Ascending aorta (tissue), 2 donors: Measurements from ENCODE around the gene OR2AT4. TPM values are rescaled to one million over a fixed set of nuclear protein-coding genes. Genes with fewer than 3 reads are reported as not detected.
"Not testable (repeated sequence)": the region's sequence is repeated elsewhere in the genome, so short reads cannot be mapped to it uniquely, and the experiment has no call there.

Experiments used
- DNase-seq, 2 donors: peaks; one replicate each; pipeline ENCODE4 v3.0.0-alpha.2; 2019; ENCODE audit warnings: low spot score in 2 of 2
- H3K27ac ChIP-seq, 2 donors: fragments of 200-600 bp; sonication (generic); one replicate each; pipeline ENCODE4 v1.5.1; 2016 to 2017; ENCODE audit warnings: mild to moderate bottlenecking in 1 of 2
- H3K27me3 ChIP-seq: fragments of 200-600 bp; sonication (generic); one replicate; pipeline ENCODE4 v1.5.1; 2017
- H3K36me3 ChIP-seq, 2 donors: fragments of 200-600 bp; sonication (generic); one replicate each; pipeline ENCODE4 v1.5.1; 2016
- H3K4me1 ChIP-seq, 2 donors: fragments of 200-600 bp; sonication (generic); one replicate each; pipeline ENCODE4 v1.5.1; 2016 to 2017; ENCODE audit warnings: mild to moderate bottlenecking in 1 of 2
- H3K4me3 ChIP-seq, 2 donors: fragments of 200-600 bp; sonication (generic); one replicate each; pipeline ENCODE4 v1.5.1; 2016 to 2017; ENCODE audit warnings: mild to moderate bottlenecking in 1 of 2
- H3K9me3 ChIP-seq, 2 donors: fragments of 200-600 bp; sonication (generic); one replicate each; pipeline ENCODE4 v1.5.1; 2016
- intact Hi-C: fragments of 100-400 bp; cut with DNase I; formaldehyde crosslinking; loops from one replicate; pipeline ENCODE4 v1.15.1; 2023
- total RNA-seq: library from RNA; depleted of rRNA; stranded (reverse); fragments of >200 nt; gene quantifications from one replicate; pipeline ENCODE4 v1.1.0, GENCODE V29; 2016
- TF ChIP-seq, protein P1 (sequence below), 3 experiments: fragments of 200-600 bp in 2 of 3; fragments of 450-650 bp in 1 of 3; sonication (generic) in 2 of 3; IDR thresholded peaks; one replicate each; pipeline ENCODE4 v1.5.1; 2016 to 2019; ENCODE audit warnings: antibody characterized with exemption in 3 of 3, mild to moderate bottlenecking in 1 of 3, moderate library complexity in 1 of 3

OR2AT4 gene
- total RNA-seq, 1 donor from 2014 or later = not detected

- Histone ChIP-seq H3K9me3 (peaks cover 0 to 12% of the 10 kb centered on the region in 2 donors), H3K27ac (no peak overlapping the region), H3K4me3 (no peak overlapping the region), H3K36me3 (no peaks in the 10 kb centered on the region), H3K27me3 (no peaks in the 10 kb centered on the region), H3K4me1 (no peaks in the 10 kb centered on the region)
- intact Hi-C loops = no loop called here
- DNase-seq = no peak
- TF ChIP-seq, protein P1, sequence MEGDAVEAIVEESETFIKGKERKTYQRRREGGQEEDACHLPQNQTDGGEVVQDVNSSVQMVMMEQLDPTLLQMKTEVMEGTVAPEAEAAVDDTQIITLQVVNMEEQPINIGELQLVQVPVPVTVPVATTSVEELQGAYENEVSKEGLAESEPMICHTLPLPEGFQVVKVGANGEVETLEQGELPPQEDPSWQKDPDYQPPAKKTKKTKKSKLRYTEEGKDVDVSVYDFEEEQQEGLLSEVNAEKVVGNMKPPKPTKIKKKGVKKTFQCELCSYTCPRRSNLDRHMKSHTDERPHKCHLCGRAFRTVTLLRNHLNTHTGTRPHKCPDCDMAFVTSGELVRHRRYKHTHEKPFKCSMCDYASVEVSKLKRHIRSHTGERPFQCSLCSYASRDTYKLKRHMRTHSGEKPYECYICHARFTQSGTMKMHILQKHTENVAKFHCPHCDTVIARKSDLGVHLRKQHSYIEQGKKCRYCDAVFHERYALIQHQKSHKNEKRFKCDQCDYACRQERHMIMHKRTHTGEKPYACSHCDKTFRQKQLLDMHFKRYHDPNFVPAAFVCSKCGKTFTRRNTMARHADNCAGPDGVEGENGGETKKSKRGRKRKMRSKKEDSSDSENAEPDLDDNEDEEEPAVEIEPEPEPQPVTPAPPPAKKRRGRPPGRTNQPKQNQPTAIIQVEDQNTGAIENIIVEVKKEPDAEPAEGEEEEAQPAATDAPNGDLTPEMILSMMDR (IDR thresholded peaks at IDR 0.05) = no peak
Observed at GRCh38 chr11:75055511-75055910, 41.2 kb downstream of the OR2AT4 start.

DNA sequence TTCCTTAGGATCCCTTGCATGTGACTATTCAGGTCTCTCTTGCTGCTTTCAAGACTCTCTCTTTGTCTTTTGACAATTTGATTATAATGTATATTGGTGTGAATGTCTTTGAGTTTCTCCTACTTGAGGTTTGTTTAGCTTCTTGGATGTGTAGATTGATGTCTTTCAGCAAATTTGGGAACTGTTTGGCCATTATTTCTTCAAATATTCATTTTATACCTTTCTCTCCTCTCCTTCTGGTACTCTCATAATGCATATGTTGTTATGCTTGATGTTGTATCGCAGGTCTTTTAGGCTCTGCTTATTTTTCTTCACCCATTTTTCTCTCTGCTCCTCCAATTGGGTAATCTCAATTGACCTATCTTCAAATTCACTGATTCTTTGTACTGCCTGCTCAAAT, 44.2 kb downstream of the OR2AT4 start:
- TF ChIP-seq, protein P1 (IDR thresholded peaks at IDR 0.05) = no peak
- DNase-seq = no peak
- Histone ChIP-seq H3K27ac (no peak overlapping the region), H3K36me3 (no peaks in the 10 kb centered on the region), H3K9me3 (peaks cover 0 to 12% of the 10 kb centered on the region in 2 donors), H3K27me3 (no peaks in the 10 kb centered on the region), H3K4me1 (no peaks in the 10 kb centered on the region), H3K4me3 (no peak overlapping the region)
- intact Hi-C loops = no loop called here

GRCh38 chr11:75051043-75051442, 45.6 kb downstream of the OR2AT4 start:
- Histone ChIP-seq H3K4me3 (no peak overlapping the region), H3K36me3 (no peaks in the 10 kb centered on the region), H3K27me3 (no peaks in the 10 kb centered on the region), H3K27ac (no peak overlapping the region), H3K9me3 (peaks cover 0 to 12% of the 10 kb centered on the region in 2 donors), H3K4me1 (no peaks in the 10 kb centered on the region)
- DNase-seq = no peak
- TF ChIP-seq, protein P1 (IDR thresholded peaks at IDR 0.05) = no peak
- intact Hi-C loops = no loop called here

GRCh38 chr11:75050516-75050915, 46.2 kb downstream of the OR2AT4 start:
- H3K9me3 ChIP-seq = peaks cover 0 to 12% of the 10 kb centered on the region in 2 donors
- no peak overlapping the region for H3K4me3 ChIP-seq
- no peaks in the 10 kb centered on the region for H3K4me1 ChIP-seq
- intact Hi-C loops = no loop called here
- no peak overlapping the region for H3K27ac ChIP-seq
- no peaks in the 10 kb centered on the region for H3K27me3 ChIP-seq
- DNase-seq = no peak
- H3K36me3 ChIP-seq = no peaks in the 10 kb centered on the region
- TF ChIP-seq, protein P1 (IDR thresholded peaks at IDR 0.05) = no peak

GRCh38 chr11:75049501-75050266, 47.0 kb downstream of the OR2AT4 start:
- H3K27ac ChIP-seq, H3K36me3 ChIP-seq, intact Hi-C loops, H3K27me3 ChIP-seq, H3K4me1 ChIP-seq, H3K4me3 ChIP-seq, DNase-seq: not testable (repeated sequence)
- peaks cover 0 to 12% of the 10 kb centered on the region in 2 donors for H3K9me3 ChIP-seq

GRCh38 chr11:75047191-75047590, 49.5 kb downstream of the OR2AT4 start:
- Histone ChIP-seq H3K27ac (no peak overlapping the region), H3K4me1 (no peaks in the 10 kb centered on the region), H3K36me3 (no peaks in the 10 kb centered on the region), H3K4me3 (no peak overlapping the region), H3K9me3 (no peaks in the 10 kb centered on the region), H3K27me3 (no peaks in the 10 kb centered on the region)
- TF ChIP-seq, protein P1 (IDR thresholded peaks at IDR 0.05) = no peak
- no peak for DNase-seq
- intact Hi-C loops = no loop called here

GRCh38 chr11:75046668-75047067, 50.0 kb downstream of the OR2AT4 start:
- H3K4me1 ChIP-seq, intact Hi-C loops: not testable (repeated sequence)

DNA sequence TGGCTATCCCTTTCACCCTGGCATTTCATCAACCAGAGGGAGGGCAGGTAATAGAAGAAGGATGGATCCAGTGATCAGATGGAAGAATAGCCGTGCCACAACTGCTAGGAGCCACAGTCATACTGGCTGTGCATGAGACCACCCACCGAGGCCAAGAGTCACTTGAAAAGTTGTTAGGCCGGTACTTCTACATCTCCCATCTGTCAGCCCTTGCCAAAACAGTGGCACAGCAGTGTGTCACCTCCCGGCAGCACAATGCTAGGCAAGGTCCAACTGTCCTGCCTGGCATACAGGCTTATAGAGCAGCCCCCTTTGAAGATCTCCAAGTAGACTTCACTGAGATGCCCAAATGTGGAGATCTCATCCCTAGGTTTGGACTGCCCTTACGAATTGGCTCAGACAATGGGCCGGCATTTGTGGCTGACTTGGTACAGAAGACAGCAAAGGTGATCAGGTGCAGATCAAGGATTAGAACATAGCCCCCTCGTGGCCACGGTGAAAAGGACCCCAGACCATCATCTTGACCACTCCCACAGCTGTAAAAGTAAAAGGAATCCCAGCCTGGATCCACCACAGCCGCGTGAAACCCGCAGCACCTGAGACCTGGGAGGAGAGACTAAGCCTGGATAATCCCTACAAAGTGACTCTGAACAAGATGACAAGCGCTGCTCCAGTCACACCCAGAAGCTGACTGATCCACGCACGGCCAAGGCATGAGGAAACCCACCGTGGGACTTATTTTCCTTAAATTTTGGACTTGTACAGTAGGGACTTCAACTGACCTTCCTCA, 52.1 kb downstream of the OR2AT4 start:
- H3K4me3 ChIP-seq, H3K4me1 ChIP-seq, H3K27me3 ChIP-seq, H3K27ac ChIP-seq, DNase-seq, H3K36me3 ChIP-seq, H3K9me3 ChIP-seq, intact Hi-C loops: not testable (repeated sequence)

More at GRCh38 chr11:75046668-75047067, 50.0 kb downstream of the OR2AT4 start:
- H3K9me3 ChIP-seq, H3K27me3 ChIP-seq, H3K36me3 ChIP-seq, H3K27ac ChIP-seq, DNase-seq, H3K4me3 ChIP-seq: not testable (repeated sequence)

- H3K27ac ChIP-seq, DNase-seq, H3K36me3 ChIP-seq, H3K4me1 ChIP-seq, intact Hi-C loops, H3K27me3 ChIP-seq, H3K9me3 ChIP-seq, H3K4me3 ChIP-seq: not testable (repeated sequence)
Observed at GRCh38 chr11:75041821-75042220, 54.9 kb downstream of the OR2AT4 start.
